Smooth muscle cell (in vitro differentiated cells): ENCODE measurements around the gene PDE9A. TPM values are rescaled to one million over a fixed set of nuclear protein-coding genes. Genes with fewer than 3 reads are reported as not detected.

ENCODE experiments used
- DNase-seq: peaks from one replicate; lab custom pipeline; 2025; ENCODE audit not compliant: unreplicated experiment; lab: John Stamatoyannopoulos, UW
- H2AFZ ChIP-seq: fragments of 200-600 bp; sonication (generic); 2 replicates; pipeline ENCODE4 v1.6.0; 2016; ENCODE audit warnings: antibody characterized with exemption, low read depth, mild to moderate bottlenecking
- H3F3A ChIP-seq: fragments of 200-600 bp; sonication (generic); 2 replicates; pipeline ENCODE4 v1.6.0; 2017; ENCODE audit warnings: antibody characterized with exemption, low read depth
- H3K27ac ChIP-seq: fragments of 200-600 bp; sonication (generic); 2 replicates; pipeline ENCODE4 v1.5.1; 2016; ENCODE audit warnings: low read depth, mild to moderate bottlenecking
- H3K27me3 ChIP-seq: fragments of 200-600 bp; sonication (generic); 2 replicates; pipeline ENCODE4 v1.6.1; 2016; ENCODE audit warnings: low read depth, mild to moderate bottlenecking
- H3K36me3 ChIP-seq: fragments of 200-600 bp; sonication (generic); 2 replicates; pipeline ENCODE4 v1.5.1; 2016; ENCODE audit warnings: low read depth
- H3K4me1 ChIP-seq: fragments of 200-600 bp; sonication (generic); 2 replicates; pipeline ENCODE4 v1.5.1; 2016; ENCODE audit warnings: low read depth
- H3K4me2 ChIP-seq: fragments of 200-600 bp; sonication (generic); 2 replicates; pipeline ENCODE4 v1.6.0; 2016; ENCODE audit warnings: mild to moderate bottlenecking
- H3K4me3 ChIP-seq: fragments of 200-600 bp; sonication (generic); 2 replicates; pipeline ENCODE4 v1.5.1; 2016; ENCODE audit warnings: mild to moderate bottlenecking
- H3K79me2 ChIP-seq: fragments of 200-600 bp; sonication (generic); 2 replicates; pipeline ENCODE4 v1.6.0; 2016; ENCODE audit warnings: low read depth, mild to moderate bottlenecking
- H3K9ac ChIP-seq: fragments of 200-600 bp; sonication (generic); 2 replicates; pipeline ENCODE4 v1.6.0; 2016; ENCODE audit warnings: low read depth
- H3K9me3 ChIP-seq: fragments of 200-600 bp; sonication (generic); replicated peaks from 2 replicates; pipeline ENCODE4 v1.5.1; 2016; ENCODE audit warnings: low read depth
- H4K20me1 ChIP-seq: fragments of 200-600 bp; sonication (generic); 2 replicates; pipeline ENCODE4 v1.6.0; 2016; ENCODE audit warnings: low read depth
- WGBS: methylation state at CpG from one replicate; pipeline ENCODE4 v1.1.7; 2016; ENCODE audit warnings: low lambda C conversion rate; 5-methylcytosine and 5-hydroxymethylcytosine counted together
- polyA plus RNA-seq: library from polyadenylated mRNA; unstranded; fragments of >200 nt; fragmentation: Nextera tagmentation; extraction: Ambion mirVana; gene quantifications from 2 replicates; pipeline ENCODE4 v1.2.1, GENCODE V29; 2016
- total RNA-seq: library from RNA; depleted of rRNA; stranded (reverse); fragments of >200 nt; gene quantifications from 2 replicates; pipeline ENCODE4 v1.2.3, GENCODE V29; 2014
- TF ChIP-seq, protein P1 (sequence below): fragments of 200-600 bp; sonication (generic); IDR thresholded peaks from 2 replicates; pipeline ENCODE4 v1.5.1; 2017; ENCODE audit warnings: borderline replicate concordance, mild to moderate bottlenecking, antibody characterized with exemption; ENCODE audit not compliant: insufficient read depth, poor library complexity, severe bottlenecking

Gene PDE9A
- total and polyA plus RNA-seq, 2 experiments from 2014 or later = 4.3 to 12.3 TPM

DNA sequence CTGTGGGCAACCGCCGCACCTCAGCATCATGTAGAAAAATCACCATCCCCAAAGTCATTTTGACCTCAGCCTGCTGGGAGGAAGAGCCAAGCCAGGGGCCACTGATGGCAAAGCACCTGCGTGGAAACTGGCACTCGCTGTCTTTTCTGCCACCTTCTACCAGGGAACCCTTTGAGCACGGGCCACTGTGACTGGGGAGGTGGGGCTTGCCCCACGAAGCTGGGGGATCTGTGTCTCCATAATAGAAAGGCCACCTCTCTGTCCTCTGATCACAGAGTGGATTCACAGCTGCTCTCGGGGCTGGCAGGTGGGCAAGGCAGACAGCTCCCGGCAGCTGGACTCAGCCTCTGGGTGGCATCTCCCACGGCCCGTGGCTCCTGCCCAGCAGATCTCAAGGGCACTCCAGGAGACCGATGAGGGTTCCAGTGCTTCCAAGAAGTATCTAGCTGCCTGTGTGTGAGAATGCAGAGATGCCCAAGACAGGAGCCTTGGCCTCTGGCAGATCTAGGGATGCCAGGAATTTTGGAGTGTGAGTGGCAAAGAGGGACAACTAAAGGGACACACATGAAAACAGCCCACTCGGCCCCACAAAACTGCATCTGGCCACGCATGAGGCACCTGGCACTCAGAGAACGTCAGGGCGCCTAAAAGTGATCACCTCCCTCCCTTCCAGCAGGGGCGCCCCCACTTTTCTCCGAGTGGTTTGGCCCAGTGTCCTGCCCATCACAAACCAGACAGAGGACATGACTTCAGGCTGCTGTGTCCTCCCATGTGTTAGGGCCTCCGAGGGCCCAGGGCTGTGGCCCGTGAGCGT is 102.6 kb downstream of the PDE9A start:
- Histone ChIP-seq H3K27me3 (no peaks in the 10 kb centered on the region), H3K4me1 (no peaks in the 10 kb centered on the region), H3K4me2 (no peak overlapping the region), H3K36me3 (no peaks in the 10 kb centered on the region), H4K20me1 (no peaks in the 10 kb centered on the region), H2AFZ (no peak overlapping the region), H3F3A (no peaks in the 10 kb centered on the region), H3K79me2 (no peaks in the 10 kb centered on the region), H3K9me3 (no peaks in the 10 kb centered on the region), H3K27ac (no peak overlapping the region), H3K9ac (no peak overlapping the region), H3K4me3 (no peak overlapping the region)
- no peak for DNase-seq
- TF ChIP-seq, protein P1, sequence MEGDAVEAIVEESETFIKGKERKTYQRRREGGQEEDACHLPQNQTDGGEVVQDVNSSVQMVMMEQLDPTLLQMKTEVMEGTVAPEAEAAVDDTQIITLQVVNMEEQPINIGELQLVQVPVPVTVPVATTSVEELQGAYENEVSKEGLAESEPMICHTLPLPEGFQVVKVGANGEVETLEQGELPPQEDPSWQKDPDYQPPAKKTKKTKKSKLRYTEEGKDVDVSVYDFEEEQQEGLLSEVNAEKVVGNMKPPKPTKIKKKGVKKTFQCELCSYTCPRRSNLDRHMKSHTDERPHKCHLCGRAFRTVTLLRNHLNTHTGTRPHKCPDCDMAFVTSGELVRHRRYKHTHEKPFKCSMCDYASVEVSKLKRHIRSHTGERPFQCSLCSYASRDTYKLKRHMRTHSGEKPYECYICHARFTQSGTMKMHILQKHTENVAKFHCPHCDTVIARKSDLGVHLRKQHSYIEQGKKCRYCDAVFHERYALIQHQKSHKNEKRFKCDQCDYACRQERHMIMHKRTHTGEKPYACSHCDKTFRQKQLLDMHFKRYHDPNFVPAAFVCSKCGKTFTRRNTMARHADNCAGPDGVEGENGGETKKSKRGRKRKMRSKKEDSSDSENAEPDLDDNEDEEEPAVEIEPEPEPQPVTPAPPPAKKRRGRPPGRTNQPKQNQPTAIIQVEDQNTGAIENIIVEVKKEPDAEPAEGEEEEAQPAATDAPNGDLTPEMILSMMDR = no peak
- 96% methylated on average over 20 of the region's 20 CpGs for WGBS

DNA sequence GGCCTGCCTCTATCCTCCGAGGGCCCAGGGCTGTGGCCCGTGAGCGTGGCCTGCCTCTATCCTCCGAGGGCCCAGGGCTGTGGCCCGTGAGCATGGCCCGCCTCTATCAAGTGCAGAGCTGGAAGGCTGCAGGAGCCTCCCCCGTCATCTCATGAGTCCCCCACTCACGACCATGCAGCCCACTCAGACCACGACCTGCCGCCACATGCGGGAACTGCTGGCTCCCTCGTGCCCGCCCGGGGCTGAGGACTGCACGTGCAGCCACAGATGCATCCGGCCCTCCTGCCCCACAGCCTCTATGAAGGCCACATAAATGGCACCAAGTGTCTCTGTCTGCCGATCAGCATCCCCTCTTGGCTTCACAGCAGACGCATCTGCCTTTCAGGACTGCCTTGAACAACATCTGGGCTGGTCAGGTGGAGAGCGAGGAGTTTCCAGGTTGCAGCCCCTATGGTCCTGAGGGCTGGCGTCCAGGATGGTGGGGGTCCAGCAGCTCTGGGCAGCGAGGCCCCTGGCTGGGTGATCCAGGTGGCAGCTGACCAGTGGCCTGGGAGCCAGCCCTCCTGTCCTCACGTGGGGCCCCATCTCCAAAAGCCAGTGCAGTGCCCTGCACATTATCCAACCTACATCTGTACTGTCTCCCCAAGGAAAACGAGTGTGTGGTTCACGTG is 103.3 kb downstream of the PDE9A start:
- Histone ChIP-seq H3K79me2 (no peaks in the 10 kb centered on the region), H3K9me3 (no peaks in the 10 kb centered on the region), H4K20me1 (no peaks in the 10 kb centered on the region), H3K36me3 (no peaks in the 10 kb centered on the region), H3K27ac (no peak overlapping the region), H3K4me2 (no peak overlapping the region), H3K9ac (no peak overlapping the region), H3K4me3 (no peak overlapping the region), H3K27me3 (no peaks in the 10 kb centered on the region), H3K4me1 (no peaks in the 10 kb centered on the region), H3F3A (no peaks in the 10 kb centered on the region), H2AFZ (no peak overlapping the region)
- WGBS = 96% methylated on average over 23 of the region's 24 CpGs
- TF ChIP-seq, protein P1 = no peak
- DNase-seq = no peak

DNA sequence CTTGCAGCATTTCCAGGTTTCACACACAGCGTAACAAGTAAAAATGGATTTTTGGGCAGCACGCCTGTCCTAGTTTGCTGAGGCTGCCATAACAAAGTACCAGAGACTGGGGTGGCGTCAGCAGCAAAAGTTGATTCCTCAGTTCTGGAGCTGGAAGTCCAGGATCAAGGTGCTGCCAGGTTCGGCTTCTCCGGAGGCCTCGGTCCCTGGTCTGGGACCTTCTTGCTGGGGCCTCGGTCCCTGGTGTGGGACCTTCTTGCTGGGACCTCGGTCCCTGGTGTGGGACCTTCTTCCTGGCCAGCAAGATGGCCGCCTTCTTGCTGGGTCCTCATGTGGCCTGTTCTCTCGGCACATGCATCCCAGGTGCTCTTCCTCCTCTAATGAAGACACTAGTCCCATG is 104.0 kb downstream of the PDE9A start:
- no peaks in the 10 kb centered on the region for H4K20me1 ChIP-seq
- no peak overlapping the region for H2AFZ ChIP-seq
- WGBS = 98% methylated on average over 10 of the region's 10 CpGs
- H3K36me3 ChIP-seq = no peaks in the 10 kb centered on the region
- no peak overlapping the region for H3K4me2 ChIP-seq
- no peaks in the 10 kb centered on the region for H3K79me2 ChIP-seq
- TF ChIP-seq, protein P1 = no peak
- no peak overlapping the region for H3K4me3 ChIP-seq
- no peaks in the 10 kb centered on the region for H3F3A ChIP-seq
- DNase-seq = no peak
- H3K4me1 ChIP-seq = no peaks in the 10 kb centered on the region
- no peak overlapping the region for H3K9ac ChIP-seq
- H3K9me3 ChIP-seq = no peaks in the 10 kb centered on the region
- H3K27me3 ChIP-seq = no peaks in the 10 kb centered on the region
- H3K27ac ChIP-seq = no peak overlapping the region
